Measurements from ENCODE around the gene ELP1. TPM values are rescaled to one million over a fixed set of nuclear protein-coding genes. Genes with fewer than 3 reads are reported as not detected.

Gene ELP1
- total and polyA plus RNA-seq, 4 donors = 8.0 to 39.3 (median 16.4) TPM

DNA sequence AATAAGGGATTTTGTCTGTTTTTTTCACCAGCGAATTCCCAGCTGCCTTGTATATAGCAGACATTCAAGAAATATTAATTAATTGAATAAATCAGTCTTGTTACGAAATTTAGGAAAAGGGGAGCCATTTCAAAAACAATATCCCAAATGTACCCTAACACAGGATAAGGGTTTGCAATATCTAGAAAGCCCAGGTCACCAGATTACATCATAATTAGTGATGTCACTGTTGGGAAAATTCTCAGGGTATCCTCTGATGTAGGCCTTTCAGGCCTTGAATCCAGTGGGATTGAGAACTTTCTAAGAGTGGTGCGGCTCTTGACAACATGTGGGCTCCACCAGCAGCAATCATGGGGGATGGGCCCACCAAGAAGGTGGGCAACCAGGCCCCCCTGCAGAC, 71.9 kb downstream of the ELP1 start, which contains the start of gene ACTL7A:
TSS of gene ACTL7A (plus strand) at position 270 of the 400 bp plus-strand sequence. CDS start at position 327, 57 bp downstream.
- Histone ChIP-seq H3K36me3 (ENCODE audit: control insufficient read depth in 4 of 4, insufficient read depth in 4 of 4, low read length in 4 of 4) (no peaks in the 10 kb centered on the region), H3K27ac (ENCODE audit: low read depth in 1 of 2, low read length in 1 of 2) (peak within 1 kb of the TSS in 1 of 2 donors; percentile 63), H3K4me3 (no peak within 1 kb of the TSS), H3K4me1 (ENCODE audit: control insufficient read depth in 5 of 5, insufficient read depth in 5 of 5, low read length in 5 of 5) (peaks cover 0 to 4% (median 0%) of the 10 kb centered on the region in 5 donors), H3K9ac (ENCODE audit: insufficient read depth in 1 of 2, low read length in 2 of 2) (no peak within 1 kb of the TSS), H3K9me3 (ENCODE audit: control insufficient read depth in 4 of 4, insufficient read depth in 3 of 4, low read length in 3 of 4) (no peaks in the 10 kb centered on the region), H3K27me3 (ENCODE audit: control insufficient read depth in 3 of 3, insufficient read depth in 3 of 3, low read length in 2 of 3) (no peaks in the 10 kb centered on the region)
- ATAC-seq (ENCODE audit: insufficient read depth, low FRiP score) (no peak), DNase-seq (no peak)
- 92 to 98% methylated on average over 3 of the region's 3 CpGs for whole genome bisulfite sequencing, 2 donors
- TF ChIP-seq, protein P1, sequence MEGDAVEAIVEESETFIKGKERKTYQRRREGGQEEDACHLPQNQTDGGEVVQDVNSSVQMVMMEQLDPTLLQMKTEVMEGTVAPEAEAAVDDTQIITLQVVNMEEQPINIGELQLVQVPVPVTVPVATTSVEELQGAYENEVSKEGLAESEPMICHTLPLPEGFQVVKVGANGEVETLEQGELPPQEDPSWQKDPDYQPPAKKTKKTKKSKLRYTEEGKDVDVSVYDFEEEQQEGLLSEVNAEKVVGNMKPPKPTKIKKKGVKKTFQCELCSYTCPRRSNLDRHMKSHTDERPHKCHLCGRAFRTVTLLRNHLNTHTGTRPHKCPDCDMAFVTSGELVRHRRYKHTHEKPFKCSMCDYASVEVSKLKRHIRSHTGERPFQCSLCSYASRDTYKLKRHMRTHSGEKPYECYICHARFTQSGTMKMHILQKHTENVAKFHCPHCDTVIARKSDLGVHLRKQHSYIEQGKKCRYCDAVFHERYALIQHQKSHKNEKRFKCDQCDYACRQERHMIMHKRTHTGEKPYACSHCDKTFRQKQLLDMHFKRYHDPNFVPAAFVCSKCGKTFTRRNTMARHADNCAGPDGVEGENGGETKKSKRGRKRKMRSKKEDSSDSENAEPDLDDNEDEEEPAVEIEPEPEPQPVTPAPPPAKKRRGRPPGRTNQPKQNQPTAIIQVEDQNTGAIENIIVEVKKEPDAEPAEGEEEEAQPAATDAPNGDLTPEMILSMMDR (IDR thresholded peaks at IDR 0.05; ENCODE audit: control extremely low read depth, extremely low read depth) = no peak

DNA sequence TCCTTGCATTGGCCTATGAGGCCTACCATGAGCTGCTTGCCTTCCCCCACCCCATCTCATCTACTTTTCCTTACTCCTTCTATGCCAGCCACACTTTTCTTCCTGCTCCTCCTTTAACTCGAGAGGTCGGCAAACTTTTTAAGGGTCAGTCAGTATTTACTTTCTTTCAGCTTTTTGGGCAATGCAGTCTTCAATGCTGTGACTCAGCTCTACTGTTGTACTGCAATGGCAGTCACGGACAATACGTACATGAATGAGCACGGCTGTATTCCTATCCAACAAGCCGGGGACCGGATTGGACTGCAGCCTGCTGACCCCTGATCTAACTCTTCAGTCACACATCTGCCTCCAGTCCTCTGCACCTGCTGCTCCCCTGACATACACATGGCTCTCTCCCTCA, 72.5 kb downstream of the ELP1 start:
- no peak overlapping the region for H3K4me3 ChIP-seq
- DNase-seq (peak in 2 of 3 donors; percentile 15 to 40), ATAC-seq (ENCODE audit: insufficient read depth, low FRiP score) (peak; percentile 65)
- WGBS, 2 donors = 62 to 68% methylated on average over 7 of the region's 7 CpGs
- peaks cover 0 to 4% (median 0%) of the 10 kb centered on the region in 5 donors for H3K4me1 ChIP-seq (ENCODE audit: control insufficient read depth in 5 of 5, insufficient read depth in 5 of 5, low read length in 5 of 5)
- H3K9me3 ChIP-seq (ENCODE audit: control insufficient read depth in 4 of 4, insufficient read depth in 3 of 4, low read length in 3 of 4) = no peaks in the 10 kb centered on the region
- H3K27me3 ChIP-seq (ENCODE audit: control insufficient read depth in 3 of 3, insufficient read depth in 3 of 3, low read length in 2 of 3) = no peaks in the 10 kb centered on the region
- no peaks in the 10 kb centered on the region for H3K36me3 ChIP-seq (ENCODE audit: control insufficient read depth in 4 of 4, insufficient read depth in 4 of 4, low read length in 4 of 4)
- H3K9ac ChIP-seq (ENCODE audit: insufficient read depth in 1 of 2, low read length in 2 of 2) = no peak overlapping the region
- TF ChIP-seq, protein P1 (IDR thresholded peaks at IDR 0.05; ENCODE audit: control extremely low read depth, extremely low read depth) = no peak
- peak overlapping the region in 1 of 2 donors; percentile 63 for H3K27ac ChIP-seq (ENCODE audit: low read depth in 1 of 2, low read length in 1 of 2)

DNA sequence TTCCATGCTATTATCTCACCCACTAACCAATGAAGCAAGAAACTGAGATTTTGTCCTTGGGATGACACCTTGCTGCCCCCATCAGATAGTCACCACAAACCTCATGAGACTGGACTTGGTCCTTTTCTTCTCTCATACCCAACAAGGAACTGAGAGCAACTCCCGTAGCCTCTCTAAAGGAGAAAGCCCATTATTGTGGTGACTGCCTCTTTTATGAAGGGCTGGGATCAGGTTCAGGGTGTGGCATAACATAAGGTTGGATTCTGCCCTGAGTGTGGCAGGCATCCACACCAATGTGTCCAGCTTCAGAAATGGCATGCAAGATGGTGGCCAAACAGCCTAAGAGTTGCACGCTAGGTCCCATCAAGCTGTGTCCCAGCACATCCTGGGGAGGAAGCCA, 73.2 kb downstream of the ELP1 start:
- Histone ChIP-seq H3K9ac (ENCODE audit: insufficient read depth in 1 of 2, low read length in 2 of 2) (no peak overlapping the region), H3K4me1 (ENCODE audit: control insufficient read depth in 5 of 5, insufficient read depth in 5 of 5, low read length in 5 of 5) (peaks cover 0 to 3% (median 0%) of the 10 kb centered on the region in 5 donors), H3K4me3 (no peak overlapping the region), H3K9me3 (ENCODE audit: control insufficient read depth in 4 of 4, insufficient read depth in 3 of 4, low read length in 3 of 4) (no peaks in the 10 kb centered on the region), H3K27ac (ENCODE audit: low read depth in 1 of 2, low read length in 1 of 2) (peak overlapping the region in 1 of 2 donors; percentile 2), H3K36me3 (ENCODE audit: control insufficient read depth in 4 of 4, insufficient read depth in 4 of 4, low read length in 4 of 4) (no peaks in the 10 kb centered on the region), H3K27me3 (ENCODE audit: control insufficient read depth in 3 of 3, insufficient read depth in 3 of 3, low read length in 2 of 3) (no peaks in the 10 kb centered on the region)
- 82 to 95% methylated on average over 2 of the region's 2 CpGs for WGBS, 2 donors
- DNase-seq (no peak), ATAC-seq (ENCODE audit: insufficient read depth, low FRiP score) (no peak)
- TF ChIP-seq, protein P1 (IDR thresholded peaks at IDR 0.05; ENCODE audit: control extremely low read depth, extremely low read depth) = no peak

DNA sequence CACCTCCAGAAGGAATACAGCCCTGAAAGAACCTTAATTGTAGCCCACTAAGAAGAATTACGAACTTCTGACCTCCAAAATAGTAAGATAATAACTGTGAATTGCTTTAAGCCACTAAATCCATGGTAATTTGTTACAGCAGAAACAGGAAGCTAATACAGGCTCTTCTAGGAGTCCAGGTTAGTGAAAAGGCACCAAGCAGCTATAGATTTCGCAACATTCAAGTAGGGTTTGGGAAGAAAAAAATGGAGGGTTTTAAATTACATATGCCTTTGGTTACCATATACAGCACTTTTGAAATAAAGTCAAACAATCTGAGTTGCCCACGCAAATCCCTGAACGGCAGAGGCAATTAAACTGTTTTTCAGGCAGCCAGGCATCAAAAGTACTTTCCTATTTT, 73.6 kb downstream of the ELP1 start:
- no peaks in the 10 kb centered on the region for H3K9me3 ChIP-seq (ENCODE audit: control insufficient read depth in 4 of 4, insufficient read depth in 3 of 4, low read length in 3 of 4)
- no peaks in the 10 kb centered on the region for H3K27me3 ChIP-seq (ENCODE audit: control insufficient read depth in 3 of 3, insufficient read depth in 3 of 3, low read length in 2 of 3)
- H3K4me1 ChIP-seq (ENCODE audit: control insufficient read depth in 5 of 5, insufficient read depth in 5 of 5, low read length in 5 of 5) = no peaks in the 10 kb centered on the region
- ATAC-seq (ENCODE audit: insufficient read depth, low FRiP score) = no peak
- H3K27ac ChIP-seq (ENCODE audit: low read depth in 1 of 2, low read length in 1 of 2) = no peak overlapping the region
- WGBS, 2 donors = 89 to 93% methylated on average over 4 of the region's 4 CpGs
- TF ChIP-seq, protein P1 (IDR thresholded peaks at IDR 0.05; ENCODE audit: control extremely low read depth, extremely low read depth) = no peak
- H3K9ac ChIP-seq (ENCODE audit: insufficient read depth in 1 of 2, low read length in 2 of 2) = no peak overlapping the region
- H3K36me3 ChIP-seq (ENCODE audit: control insufficient read depth in 4 of 4, insufficient read depth in 4 of 4, low read length in 4 of 4) = no peaks in the 10 kb centered on the region
- DNase-seq = no peak
- no peak overlapping the region for H3K4me3 ChIP-seq

Measured in lung (tissue), 12 donors.